MV-4-11 (cell line): Measurements from ENCODE around the gene ERAL1.

Experiments used
- DNase-seq: peaks from one replicate; lab custom pipeline; 2025; lab: John Stamatoyannopoulos, UW

Gene ERAL1

DNA sequence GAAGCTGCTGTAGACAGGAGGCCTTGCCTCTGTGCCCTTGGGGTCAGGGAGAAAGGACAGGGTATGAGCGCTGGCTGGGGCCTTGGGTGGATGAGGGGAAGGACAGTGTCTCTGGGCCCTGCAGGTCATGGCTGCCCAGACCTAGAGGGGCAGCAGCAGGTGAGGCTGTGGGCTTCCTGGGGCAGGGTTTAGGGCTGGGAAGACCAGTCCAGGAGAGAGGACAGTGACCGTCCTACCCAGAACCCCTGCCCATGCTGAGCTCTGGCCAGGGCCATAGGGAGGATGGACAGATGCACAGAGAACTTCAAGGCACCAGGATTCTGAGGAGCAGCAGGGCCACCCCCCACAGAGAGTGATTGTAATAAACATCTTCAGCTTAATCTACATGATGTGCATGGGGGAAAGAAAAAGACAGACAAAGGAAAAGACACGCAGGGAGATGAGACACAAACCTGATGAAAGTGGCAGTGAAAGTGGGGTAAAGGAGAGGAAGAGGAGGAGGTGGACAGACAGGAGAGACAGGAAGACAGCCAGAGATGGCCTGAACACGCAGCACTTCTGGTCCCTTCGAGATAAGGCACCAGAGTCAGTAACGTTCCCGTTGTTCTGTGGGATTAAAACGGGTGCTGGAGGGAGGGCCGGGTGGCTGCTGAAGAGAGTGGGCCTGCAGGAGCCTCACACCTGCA lies 25.2 kb downstream of the ERAL1 start:
- DNase-seq, result no peak

DNA sequence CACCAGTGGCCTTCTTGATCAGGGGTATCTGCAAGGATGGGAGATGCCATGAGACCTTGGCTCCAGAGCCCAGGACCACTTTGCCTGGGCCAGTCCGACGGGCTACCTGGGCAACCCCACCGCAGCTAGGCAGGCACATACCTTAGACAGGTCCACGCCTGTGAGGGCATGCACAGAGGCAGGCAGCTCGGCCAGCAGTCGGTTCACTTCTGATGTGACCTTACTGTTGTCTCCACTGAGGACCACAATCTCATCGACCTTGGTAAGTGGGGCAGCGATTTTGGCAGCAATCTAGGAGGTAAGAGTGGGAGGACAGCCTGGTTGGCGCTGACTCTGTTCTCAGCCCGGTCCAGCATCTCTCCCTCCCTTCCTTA lies 25.7 kb downstream of the ERAL1 start:
- no peak for DNase-seq

DNA sequence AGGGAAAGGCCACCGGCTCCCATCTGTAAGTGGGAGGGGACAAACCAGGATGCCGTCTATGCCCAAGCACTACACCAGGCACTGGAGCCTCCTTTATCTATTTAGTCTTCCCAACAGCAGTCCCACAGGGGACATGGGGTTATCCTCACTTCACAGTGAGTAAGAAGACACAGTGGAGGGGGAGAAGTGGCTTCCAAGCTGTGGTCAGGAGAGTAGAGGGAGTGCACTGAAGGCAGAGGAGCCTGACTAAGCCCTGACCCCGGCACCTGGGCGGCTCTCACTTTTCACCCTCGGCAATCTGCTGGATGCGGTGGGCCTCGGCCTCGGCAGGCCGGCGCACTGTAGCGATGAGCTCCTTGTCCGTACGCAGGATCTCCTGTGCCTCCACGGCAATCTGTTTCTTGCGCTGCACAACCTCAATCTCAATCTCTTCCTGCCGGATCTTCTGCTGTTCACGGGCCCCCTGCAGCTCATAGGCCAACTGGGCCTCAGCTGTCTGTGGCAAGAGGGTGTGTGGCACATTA lies 26.8 kb downstream of the ERAL1 start:
- DNase-seq, result no peak

DNA sequence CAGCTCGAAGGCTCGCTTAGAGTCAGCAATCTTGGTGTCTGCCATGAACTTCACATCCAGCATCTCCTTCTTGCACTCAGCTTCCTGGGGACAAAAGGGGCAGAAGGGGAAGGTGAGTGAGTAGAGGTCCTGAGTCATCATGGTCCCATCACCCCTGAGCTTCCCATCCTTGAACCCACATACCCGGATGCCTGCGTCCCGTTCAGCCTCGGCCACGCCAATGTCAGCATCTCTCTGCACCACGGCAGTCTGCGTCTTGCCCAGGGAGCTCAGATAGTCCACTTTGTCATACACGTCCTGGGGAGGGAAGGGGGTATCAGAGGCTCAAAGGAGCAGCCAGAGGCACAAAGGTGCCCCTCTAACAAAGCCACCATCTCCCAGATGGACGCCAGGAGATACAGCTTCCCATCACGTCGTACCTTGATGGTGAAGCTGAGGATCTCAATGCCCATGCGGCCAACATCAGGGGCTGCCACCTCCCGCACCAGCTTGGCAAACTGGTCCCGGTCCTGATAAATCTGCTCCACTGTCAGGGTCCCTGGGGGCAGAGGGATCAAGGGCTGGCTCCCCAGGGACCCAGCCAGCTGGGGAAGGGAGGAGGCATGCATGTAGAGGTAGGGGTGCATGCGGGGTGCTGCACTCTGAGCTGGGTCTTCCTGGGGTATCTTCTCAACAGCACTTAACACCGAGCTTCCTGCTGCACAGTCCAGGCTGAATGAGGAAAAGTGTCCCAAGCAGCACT lies 27.5 kb downstream of the ERAL1 start:
- DNase-seq, result no peak

DNA sequence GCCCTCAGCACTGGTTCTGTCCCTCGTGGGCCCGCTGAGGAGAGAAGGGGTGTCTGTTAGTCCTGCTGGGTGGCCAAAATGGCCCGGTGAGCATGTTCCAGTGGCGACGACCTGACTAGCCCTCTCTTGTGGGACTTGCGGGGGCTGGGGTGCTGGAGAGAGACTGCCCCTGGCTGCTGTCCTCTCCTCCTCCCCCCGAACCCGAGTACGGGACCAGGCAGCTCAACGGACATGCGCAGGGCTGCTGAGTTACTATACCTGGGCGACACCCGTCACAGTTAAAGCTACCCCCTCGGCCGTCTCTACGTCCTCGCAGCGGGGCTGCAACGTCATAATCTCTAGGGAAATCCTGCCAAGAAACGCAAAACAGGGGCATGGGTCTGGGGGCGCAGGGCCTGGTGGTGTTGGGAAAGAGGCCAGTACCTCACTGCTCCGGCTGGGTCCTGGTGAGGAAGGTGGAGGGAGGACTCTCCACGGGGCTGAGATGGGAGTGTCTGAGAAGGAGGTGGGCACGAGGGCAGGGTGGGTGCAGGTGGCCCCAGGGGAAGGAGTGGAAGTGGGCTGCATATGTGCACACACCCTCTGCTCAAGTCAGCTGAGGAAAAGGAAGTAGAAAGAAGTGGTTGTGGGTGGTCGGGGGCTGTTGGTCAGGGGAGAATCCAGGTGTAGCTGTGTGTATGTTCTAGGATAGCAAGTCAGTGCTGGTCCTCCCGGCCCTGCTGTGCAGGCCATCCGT lies 29.3 kb downstream of the ERAL1 start:
- no peak for DNase-seq

DNA sequence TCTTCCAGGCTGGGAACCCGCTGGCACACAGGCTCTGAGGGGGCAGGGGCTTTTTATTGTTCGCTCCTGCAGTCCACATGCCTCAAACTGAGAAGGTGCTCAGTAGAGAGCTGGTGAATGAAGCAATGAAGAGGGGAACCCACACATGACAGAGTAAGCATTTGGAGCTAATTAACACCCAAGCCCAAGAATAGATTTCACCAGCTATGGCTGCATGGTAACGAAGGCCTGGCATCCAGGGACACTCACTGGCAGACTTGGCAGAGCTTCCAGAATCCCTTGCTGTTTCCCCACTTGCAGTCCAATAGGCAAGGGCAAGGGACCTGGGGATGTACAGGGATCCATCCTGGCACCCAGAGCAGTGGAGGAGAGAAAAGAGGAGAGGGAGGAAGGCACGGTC lies 30.5 kb downstream of the ERAL1 start:
- DNase-seq, result no peak

DNA sequence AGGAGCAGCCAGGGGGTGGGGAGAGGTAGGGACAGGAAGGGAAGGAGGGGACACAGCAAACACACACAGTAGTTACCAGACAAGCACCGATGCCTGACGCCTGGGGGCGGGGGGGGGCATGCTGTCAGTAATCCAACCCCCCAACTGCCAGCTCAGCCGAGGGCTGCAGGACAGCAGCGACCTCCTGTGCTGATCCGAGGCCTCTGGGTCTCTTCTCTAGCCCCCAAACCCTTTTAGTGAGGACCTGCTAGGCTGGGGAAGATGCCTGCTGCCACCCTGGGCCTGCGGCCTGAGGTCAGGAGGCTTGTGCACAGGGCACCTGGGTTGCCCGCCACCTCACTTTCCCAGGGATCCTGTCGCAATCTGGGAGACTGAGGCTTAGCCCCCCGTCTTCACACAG lies 31.1 kb downstream of the ERAL1 start:
- DNase-seq, result no peak

DNA sequence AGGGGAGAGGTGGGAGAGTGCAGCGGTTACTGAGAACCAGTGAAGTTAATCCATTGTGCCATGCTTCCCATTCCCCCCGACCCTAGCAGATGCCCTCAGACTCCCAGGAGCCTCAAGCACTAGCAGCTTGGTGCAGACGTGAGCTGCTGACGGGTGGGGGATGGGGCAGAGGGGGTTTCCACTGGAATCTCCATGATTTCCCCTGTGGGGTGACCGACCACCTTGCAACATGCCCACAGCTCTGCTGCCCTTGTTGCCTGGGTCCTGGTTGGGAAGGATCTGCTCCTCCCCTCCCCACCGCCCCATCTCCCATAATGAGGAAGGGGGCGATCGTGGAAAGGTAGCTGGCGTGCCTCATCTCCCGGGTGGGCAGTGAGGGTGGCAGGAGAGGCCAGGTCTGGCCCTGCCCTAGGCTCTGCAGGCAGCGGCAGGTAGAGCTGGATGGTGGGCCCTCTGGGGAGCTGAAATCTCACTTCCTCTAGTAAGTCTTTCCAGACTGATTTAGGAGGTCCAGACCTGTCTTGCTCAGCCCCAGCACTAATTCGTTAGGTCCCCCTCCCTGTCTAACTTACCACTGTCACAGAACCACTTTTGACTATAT lies 33.2 kb downstream of the ERAL1 start:
- no peak for DNase-seq

DNA sequence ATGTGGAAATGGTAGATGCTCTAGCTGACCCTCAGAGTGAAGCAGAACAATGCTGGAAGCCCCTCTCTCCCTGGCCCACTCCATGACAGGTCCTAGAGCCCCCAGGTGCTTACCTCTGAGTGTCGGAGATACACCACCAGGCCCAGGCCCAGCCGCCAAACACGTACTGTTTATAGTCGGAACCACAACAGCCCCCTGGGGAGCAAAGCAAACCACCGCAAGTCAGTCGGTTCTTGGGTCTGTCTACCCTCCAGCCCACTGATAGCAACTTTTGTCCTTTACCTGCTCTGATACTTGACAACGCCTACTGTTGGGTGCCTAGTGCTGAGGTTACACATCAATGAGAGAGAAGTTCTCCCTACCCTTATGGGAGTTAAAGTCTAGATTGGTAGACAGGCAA lies 34.0 kb downstream of the ERAL1 start:
- DNase-seq, result no peak

DNA sequence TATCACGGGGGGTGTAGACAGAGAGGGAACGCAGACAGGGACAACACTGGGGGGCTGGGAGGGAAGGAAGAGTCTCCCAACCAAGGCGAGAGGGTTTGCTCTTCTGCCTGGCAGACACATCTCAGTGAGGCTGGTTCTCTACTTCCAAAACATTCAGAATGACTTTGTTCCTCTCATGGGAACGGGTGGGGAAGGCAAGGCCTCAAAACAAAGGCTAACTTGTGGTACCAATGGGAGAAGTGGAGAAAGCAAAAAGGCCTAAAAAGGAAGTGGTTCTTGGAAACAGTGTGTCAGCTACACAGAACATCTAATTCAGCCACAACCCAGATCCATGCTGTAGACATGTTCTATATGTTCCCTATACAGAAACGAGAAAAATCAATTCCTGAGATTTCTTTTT lies 35.2 kb downstream of the ERAL1 start:
- DNase-seq, result peak; percentile 93

DNA sequence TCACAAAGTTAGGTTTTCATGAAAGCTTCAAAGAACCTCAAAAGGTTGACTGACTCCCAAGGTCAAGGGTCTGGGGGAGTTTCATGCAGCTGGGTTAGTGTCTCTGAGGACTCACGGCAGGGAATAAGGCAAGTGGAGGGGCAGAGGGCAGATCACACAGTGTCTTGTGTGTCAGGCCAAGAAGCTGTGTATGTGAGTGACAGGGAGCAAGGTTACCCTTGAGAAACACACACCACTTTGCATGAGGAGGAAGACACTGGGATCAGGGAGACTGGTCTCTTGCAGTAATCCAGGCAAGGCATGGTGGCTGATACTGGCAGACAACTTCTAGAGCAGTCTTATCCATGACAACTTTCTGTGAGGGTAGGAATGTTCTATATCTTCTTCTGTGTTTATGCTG lies 36.4 kb downstream of the ERAL1 start:
- DNase-seq, result no peak

DNA sequence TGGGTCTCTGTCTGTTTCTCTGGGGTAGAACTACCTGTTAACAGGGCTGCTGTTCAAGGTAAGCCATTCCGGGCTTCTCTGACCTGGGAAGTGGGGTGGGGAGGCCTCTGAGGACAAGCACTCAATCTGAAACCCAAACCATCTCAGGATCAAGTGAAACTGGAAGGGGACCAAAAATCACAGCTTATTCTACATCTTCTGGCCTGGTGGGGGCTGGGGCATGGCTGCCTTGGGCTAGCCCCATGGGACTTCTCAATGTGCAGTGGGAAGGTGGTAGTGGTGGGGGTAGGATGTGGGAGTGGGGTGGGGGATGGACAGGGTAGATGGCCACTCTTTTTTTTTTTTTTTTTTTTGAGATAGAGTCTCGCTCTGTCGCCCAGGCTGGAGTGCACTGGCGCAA lies 37.2 kb downstream of the ERAL1 start:
- no peak for DNase-seq

DNA sequence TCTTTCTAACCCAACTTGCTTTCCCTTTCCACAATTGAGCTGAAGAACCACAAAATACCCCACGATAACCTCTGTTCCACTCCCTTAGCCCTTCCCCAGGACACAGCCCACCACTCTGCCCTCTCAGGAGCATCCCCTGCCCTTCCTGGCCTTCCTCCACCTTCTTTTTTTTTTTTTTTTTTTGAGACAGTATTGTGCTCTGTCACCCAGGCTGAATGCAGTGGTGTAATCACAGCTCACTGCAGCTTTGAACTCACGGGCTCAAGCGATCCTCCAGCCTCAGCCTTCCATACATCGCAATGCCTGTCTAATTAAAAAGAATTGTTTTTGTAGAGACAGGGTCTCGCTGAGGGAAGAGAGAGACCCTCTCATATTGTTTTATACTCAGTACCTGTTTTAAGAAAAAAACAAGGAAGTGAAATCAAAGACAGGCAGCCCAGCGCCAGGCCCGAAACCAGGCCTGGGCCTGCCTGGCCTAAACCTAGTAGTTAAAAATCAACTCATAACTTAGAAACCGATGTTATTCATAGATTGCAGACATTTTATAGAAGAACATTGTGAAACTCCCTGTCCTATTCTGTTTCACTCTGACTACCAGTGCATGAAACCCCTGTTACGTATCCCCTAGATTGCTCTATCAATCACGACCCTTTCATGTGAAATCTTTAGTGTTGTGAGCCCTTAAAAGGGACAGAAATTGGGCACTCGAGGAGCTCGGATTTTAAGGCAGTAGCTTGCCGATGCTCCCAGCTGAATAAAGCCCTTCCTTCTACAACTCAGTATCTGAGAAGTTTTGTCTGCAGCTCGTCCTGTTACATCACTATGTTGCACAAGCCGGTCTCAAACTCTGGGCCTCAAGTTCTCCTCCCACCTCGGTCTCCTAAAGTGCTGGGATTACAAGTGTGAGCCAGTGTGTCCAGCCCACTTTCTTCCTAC lies 38.7 kb downstream of the ERAL1 start:
- DNase-seq, result peak; percentile 81

DNA sequence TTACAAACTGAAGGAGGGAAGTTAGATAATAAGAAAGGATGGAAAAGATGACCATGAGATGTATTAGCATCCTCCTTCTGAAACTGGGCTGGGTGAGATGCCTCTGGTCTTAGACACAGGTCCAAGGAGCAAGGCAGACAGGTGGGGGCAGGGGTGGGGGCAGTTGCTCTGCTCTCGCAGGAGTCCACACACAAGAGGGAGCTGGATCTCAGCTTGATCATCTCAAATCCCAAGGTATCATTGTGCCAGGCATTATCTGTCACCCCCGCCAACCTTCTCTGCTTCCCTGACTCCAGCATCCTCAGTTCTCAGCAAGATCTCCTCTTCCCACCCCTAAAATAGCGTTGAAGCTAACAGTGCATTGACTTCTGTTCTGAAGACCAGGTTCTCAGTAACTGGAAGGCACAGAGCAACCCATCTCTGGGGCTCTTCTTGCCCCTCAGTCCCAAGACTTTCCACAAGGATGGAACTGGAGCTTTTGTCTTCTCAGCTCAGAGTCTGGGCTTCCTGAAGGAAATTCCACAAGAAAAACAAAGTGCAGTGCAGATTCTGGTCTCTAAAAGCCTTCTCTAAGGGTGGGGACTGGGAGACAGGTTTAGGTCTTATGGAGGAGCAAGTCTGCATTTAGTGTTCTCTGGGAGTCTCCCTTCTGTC lies 41.1 kb downstream of the ERAL1 start:
- DNase-seq, result no peak

DNA sequence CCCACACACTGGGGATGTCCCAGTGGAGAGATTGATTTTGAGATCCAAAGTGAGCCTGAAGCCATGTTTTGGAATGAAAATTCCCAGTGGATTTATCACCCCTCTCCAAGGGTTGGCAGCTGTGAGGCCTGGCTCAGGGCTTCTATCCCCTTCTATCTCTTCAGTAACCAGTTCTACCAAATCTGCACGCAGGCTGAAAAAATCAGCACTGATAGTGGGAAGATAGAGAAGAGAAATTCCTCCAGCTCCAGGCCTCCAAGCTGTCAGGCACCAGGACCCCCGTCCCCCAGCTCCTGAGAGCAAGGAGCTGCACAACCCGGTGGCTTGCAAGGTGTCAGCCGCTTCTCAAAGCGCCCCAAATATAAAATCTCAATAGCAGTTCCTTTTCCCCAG lies 41.7 kb downstream of the ERAL1 start:
- DNase-seq, result no peak

DNA sequence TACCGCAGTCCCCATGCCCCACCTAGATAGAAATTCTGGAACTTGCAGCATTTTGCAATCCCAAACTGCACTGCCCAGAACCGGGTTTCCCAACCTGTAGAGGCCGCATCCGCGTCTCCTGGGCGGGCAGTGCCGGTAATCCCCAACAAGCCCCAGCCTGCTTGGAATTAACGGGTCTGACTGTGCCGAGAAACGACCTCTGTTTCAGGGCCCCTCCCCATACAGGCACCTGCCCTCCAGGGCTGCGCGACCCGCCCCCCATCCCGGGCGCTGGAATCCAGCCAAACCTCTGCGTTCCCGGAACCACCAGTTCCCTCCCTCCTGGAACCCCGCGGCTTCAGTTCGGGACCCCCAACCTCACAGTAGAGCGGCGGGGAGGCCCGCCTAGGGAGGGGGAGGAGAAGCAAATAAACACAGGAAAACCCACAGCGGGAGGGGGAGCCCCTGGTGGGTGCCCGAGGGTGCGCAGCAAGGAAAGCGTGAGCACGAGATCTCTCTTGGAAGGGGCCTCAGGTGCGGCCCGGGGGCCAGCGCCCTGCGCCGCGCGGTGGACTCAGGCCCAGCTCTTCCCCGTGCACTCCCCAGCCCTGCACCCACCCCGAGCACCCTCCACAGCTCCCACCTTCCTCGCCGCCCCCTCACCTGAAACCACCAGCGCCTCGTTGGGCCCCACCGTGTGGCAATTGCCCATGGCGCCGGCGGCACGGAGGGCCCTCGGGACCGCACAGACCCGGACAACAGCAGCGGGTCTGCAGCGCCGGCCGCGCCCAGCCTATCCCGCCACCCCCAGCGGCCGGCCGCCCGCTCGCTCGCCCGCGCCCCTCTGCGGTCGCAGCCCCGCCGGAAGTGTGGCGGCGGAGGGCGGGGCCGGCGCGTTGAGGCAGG lies 42.3 kb downstream of the ERAL1 start, which contains the start of gene FLOT2:
Gene FLOT2, minus strand, starts transcription at position 850 of the 885 bp plus-strand sequence. Its CDS starts 159 bp downstream, at position 691.
- peak; percentile 38 for DNase-seq

DNA sequence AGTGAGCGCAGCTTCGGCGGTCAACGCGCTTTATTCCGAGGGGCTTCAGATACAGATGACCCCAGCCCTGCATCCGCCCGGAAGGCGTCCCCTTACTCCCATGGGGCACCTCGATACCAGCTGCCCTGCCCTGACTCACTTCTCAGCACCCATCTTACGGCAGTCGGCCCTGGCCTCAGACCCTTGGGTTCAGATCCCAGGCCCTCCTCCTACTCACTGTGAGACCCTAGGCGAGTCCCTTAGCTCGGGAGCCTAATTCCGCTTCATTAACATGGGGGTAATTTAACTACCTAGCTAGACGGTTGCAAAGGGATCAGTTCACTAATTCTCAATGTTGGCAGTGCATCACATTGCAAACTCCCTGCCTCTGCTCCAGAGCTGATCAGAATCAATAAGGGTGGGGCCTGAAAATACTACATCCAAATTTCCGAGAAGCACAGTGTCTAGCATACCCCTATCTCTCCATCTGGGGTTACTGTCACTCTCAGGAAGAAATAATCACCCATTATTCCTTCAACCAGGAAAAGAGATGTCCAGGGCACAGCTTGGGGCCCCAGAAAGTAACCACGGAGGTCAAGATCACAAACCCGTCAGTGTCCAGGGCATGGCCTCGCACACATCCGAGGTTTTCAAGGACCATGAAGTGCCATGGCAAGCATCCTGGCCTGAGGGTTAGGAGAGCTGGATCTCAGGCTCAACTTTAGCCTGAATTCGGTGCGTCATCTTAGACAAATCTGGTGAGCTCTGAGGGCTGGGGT lies 43.1 kb downstream of the ERAL1 start:
- no peak for DNase-seq

DNA sequence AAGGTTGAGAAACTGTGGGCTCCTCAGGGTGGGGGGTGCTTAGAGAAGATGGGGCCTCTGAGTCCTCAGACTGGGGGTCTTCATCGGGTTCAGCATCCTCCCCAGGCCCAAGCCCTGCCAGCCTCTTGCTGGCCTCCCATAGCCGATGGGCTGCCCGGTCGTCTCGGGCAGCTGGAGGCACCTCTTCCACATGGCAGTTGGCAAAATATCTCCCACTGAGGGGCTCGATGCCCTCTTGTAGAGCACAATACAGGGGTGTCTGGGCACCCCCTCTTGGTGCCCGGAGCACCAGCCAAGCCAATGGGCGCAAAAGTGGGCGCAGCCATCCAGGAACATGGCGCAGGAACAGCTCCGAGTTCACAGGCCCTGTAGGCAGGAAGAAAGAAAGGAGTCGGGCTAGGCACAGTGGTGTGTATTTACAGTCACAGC lies 43.7 kb downstream of the ERAL1 start:
- DNase-seq, result no peak
